Measurements from ENCODE around the gene PRKAG2.

Gene PRKAG2

DNA sequence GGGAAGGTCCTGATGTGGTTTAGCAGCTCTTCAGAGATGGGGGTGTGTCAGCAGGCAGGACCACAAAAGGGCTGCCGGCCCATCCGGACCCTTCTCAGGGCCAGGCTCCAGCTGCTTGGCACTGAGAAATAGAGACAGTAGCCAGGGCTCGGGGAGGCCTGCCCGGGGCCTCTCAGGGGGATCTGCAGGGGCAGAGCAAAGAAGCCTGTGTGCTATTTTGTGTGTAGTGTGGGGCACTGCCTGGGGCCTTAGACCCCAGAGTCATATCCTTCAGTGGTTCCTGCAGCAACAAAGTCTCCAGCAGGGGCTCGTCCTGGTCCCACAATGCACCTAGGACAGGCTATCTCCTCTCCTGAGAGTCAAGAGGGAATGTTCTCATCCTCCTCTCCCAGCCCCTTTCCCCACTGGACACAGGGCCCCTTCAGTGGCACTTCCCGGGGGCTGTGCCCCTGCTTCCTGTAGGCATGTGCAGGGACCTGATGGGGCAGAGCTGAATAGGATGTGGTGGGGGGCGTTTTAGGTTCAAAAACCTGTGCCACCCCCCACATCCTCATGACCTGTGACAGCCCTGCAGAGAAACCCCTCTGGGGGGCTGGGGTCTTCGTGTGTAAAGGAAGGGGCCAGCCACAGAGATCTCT is 197.7 kb downstream of the PRKAG2 start:
- H3K4me3 ChIP-seq (ENCODE audit: extremely low read depth, insufficient read depth, low read length, poor library complexity, severe bottlenecking) = no peak overlapping the region
- no peaks in the 10 kb centered on the region for H3K9me3 ChIP-seq (ENCODE audit: control insufficient read depth, low read length)
- H3K4me1 ChIP-seq (ENCODE audit: control insufficient read depth, insufficient read depth, low read length, poor library complexity, severe bottlenecking) = peaks cover 23% of the 10 kb centered on the region
- H3K27ac ChIP-seq (ENCODE audit: low read depth, low read length, severe bottlenecking) = no peak overlapping the region
- WGBS, 2 experiments (ENCODE audit: insufficient coverage in 2 of 2) = 77 to 91% methylated on average over 6 of the region's 8 CpGs
- no peaks in the 10 kb centered on the region for H3K36me3 ChIP-seq (ENCODE audit: control insufficient read depth, insufficient read depth, low read length)

GRCh38 chr7:151678227-151678604 is 198.7 kb downstream of the PRKAG2 start:
- H3K27ac ChIP-seq (ENCODE audit: low read depth, low read length, severe bottlenecking) = no peak overlapping the region
- 92 to 96% methylated on average over 4 to 5 of the region's 6 CpGs for WGBS, 2 experiments (ENCODE audit: insufficient coverage in 2 of 2)
- no peaks in the 10 kb centered on the region for H3K36me3 ChIP-seq (ENCODE audit: control insufficient read depth, insufficient read depth, low read length)
- H3K4me3 ChIP-seq (ENCODE audit: extremely low read depth, insufficient read depth, low read length, poor library complexity, severe bottlenecking) = no peak overlapping the region
- no peaks in the 10 kb centered on the region for H3K9me3 ChIP-seq (ENCODE audit: control insufficient read depth, low read length)
- peaks cover 20% of the 10 kb centered on the region for H3K4me1 ChIP-seq (ENCODE audit: control insufficient read depth, insufficient read depth, low read length, poor library complexity, severe bottlenecking)

DNA sequence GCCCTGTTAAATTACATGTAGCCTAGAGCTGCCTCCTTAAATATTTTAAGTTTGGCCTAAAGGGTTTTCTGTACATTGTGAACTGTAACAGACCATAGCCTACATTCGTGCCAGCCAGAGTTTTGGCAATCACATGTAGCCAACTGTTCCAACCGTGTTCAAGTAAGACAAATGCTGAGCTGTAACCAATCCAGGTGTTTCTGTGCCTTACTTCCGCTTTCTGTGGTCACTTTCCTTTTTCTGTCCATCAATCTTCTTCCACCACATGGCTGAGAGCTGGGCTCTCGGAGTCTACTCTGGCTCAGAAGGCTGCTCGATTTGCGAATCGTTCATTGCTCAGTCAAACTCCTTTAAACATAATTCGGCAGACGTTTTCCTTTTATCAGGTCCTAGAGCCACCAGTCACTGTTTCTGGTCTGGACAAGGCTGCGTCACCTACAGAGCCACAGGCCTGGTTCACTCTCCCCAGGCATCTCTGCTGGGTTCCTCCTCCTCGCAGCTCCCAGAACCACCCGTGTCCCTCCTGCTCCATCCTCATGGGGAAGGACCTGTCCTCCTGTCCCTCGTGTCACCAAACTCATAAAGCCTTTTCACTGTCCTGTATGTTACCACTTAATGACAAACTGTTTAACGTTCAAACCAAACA is 199.2 kb downstream of the PRKAG2 start:
- WGBS, 2 experiments (ENCODE audit: insufficient coverage in 2 of 2) = 87 to 88% methylated on average over 14 of the region's 14 CpGs
- no peak overlapping the region for H3K27ac ChIP-seq (ENCODE audit: low read depth, low read length, severe bottlenecking)
- H3K9me3 ChIP-seq (ENCODE audit: control insufficient read depth, low read length) = no peaks in the 10 kb centered on the region
- H3K4me3 ChIP-seq (ENCODE audit: extremely low read depth, insufficient read depth, low read length, poor library complexity, severe bottlenecking) = no peak overlapping the region
- H3K4me1 ChIP-seq (ENCODE audit: control insufficient read depth, insufficient read depth, low read length, poor library complexity, severe bottlenecking) = peaks cover 23% of the 10 kb centered on the region
- H3K36me3 ChIP-seq (ENCODE audit: control insufficient read depth, insufficient read depth, low read length) = no peaks in the 10 kb centered on the region

DNA sequence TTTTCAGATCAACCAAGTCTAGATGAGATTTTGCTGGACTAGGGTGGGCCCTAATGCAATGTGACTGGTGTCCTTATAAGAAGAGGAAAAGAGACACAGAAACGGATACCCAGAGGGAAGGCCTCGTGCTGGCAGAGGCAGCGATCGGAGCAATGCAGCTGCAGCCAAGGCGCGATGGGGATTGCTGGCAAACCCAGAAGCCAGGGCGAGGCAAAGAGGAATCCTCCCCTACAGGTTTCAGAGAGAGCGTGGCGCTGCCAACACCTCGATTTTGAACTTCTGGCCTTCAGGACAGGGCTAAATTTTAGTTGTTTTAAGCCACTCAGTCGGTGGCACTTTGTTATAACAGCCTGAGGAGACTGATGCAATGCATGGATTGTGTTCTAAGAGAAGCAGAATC is 200.2 kb downstream of the PRKAG2 start:
- Histone ChIP-seq H3K36me3 (ENCODE audit: control insufficient read depth, insufficient read depth, low read length) (no peaks in the 10 kb centered on the region), H3K4me1 (ENCODE audit: control insufficient read depth, insufficient read depth, low read length, poor library complexity, severe bottlenecking) (peaks cover 27% of the 10 kb centered on the region), H3K4me3 (ENCODE audit: extremely low read depth, insufficient read depth, low read length, poor library complexity, severe bottlenecking) (no peak overlapping the region), H3K27ac (ENCODE audit: low read depth, low read length, severe bottlenecking) (no peak overlapping the region), H3K9me3 (ENCODE audit: control insufficient read depth, low read length) (no peaks in the 10 kb centered on the region)
- WGBS, 2 experiments (ENCODE audit: insufficient coverage in 2 of 2) = 83 to 88% methylated on average over 11 of the region's 11 CpGs

- H3K27ac ChIP-seq (ENCODE audit: low read depth, low read length, severe bottlenecking) = no peak overlapping the region
- H3K4me3 ChIP-seq (ENCODE audit: extremely low read depth, insufficient read depth, low read length, poor library complexity, severe bottlenecking) = no peak overlapping the region
- no peaks in the 10 kb centered on the region for H3K9me3 ChIP-seq (ENCODE audit: control insufficient read depth, low read length)
- H3K36me3 ChIP-seq (ENCODE audit: control insufficient read depth, insufficient read depth, low read length) = no peaks in the 10 kb centered on the region
- H3K4me1 ChIP-seq (ENCODE audit: control insufficient read depth, insufficient read depth, low read length, poor library complexity, severe bottlenecking) = peaks cover 24% of the 10 kb centered on the region
- 95 to 96% methylated on average over 24 to 25 of the region's 26 CpGs for WGBS, 2 experiments (ENCODE audit: insufficient coverage in 2 of 2)
These were observed 201.6 kb downstream of the PRKAG2 start for GRCh38 chr7:151675196-151675920.

- 92 to 94% methylated on average over 6 to 10 of the region's 10 CpGs for WGBS, 2 experiments (ENCODE audit: insufficient coverage in 2 of 2)
- Histone ChIP-seq H3K36me3 (ENCODE audit: control insufficient read depth, insufficient read depth, low read length) (no peaks in the 10 kb centered on the region), H3K4me1 (ENCODE audit: control insufficient read depth, insufficient read depth, low read length, poor library complexity, severe bottlenecking) (peaks cover 17% of the 10 kb centered on the region), H3K9me3 (ENCODE audit: control insufficient read depth, low read length) (no peaks in the 10 kb centered on the region), H3K27ac (ENCODE audit: low read depth, low read length, severe bottlenecking) (no peak overlapping the region), H3K4me3 (ENCODE audit: extremely low read depth, insufficient read depth, low read length, poor library complexity, severe bottlenecking) (no peak overlapping the region)
These were observed 202.6 kb downstream of the PRKAG2 start for GRCh38 chr7:151674161-151674920.

- 64 to 69% methylated on average over 9 of the region's 9 CpGs for WGBS, 2 experiments (ENCODE audit: insufficient coverage in 2 of 2)
- peaks cover 10% of the 10 kb centered on the region for H3K4me1 ChIP-seq (ENCODE audit: control insufficient read depth, insufficient read depth, low read length, poor library complexity, severe bottlenecking)
- H3K36me3 ChIP-seq (ENCODE audit: control insufficient read depth, insufficient read depth, low read length) = no peaks in the 10 kb centered on the region
- H3K9me3 ChIP-seq (ENCODE audit: control insufficient read depth, low read length) = no peaks in the 10 kb centered on the region
- no peak overlapping the region for H3K4me3 ChIP-seq (ENCODE audit: extremely low read depth, insufficient read depth, low read length, poor library complexity, severe bottlenecking)
- H3K27ac ChIP-seq (ENCODE audit: low read depth, low read length, severe bottlenecking) = no peak overlapping the region
These were observed 203.7 kb downstream of the PRKAG2 start for GRCh38 chr7:151673216-151673615.

- Histone ChIP-seq H3K9me3 (ENCODE audit: control insufficient read depth, low read length) (no peaks in the 10 kb centered on the region), H3K4me3 (ENCODE audit: extremely low read depth, insufficient read depth, low read length, poor library complexity, severe bottlenecking) (no peak overlapping the region), H3K36me3 (ENCODE audit: control insufficient read depth, insufficient read depth, low read length) (no peaks in the 10 kb centered on the region), H3K27ac (ENCODE audit: low read depth, low read length, severe bottlenecking) (no peak overlapping the region), H3K4me1 (ENCODE audit: control insufficient read depth, insufficient read depth, low read length, poor library complexity, severe bottlenecking) (peaks cover 10% of the 10 kb centered on the region)
- 87% methylated on average over 5 to 6 of the region's 9 CpGs for WGBS, 2 experiments (ENCODE audit: insufficient coverage in 2 of 2)
These were observed 204.2 kb downstream of the PRKAG2 start for GRCh38 chr7:151672716-151673115.

- peaks cover 10% of the 10 kb centered on the region for H3K4me1 ChIP-seq (ENCODE audit: control insufficient read depth, insufficient read depth, low read length, poor library complexity, severe bottlenecking)
- H3K36me3 ChIP-seq (ENCODE audit: control insufficient read depth, insufficient read depth, low read length) = no peaks in the 10 kb centered on the region
These were observed 205.4 kb downstream of the PRKAG2 start for GRCh38 chr7:151671514-151671913.

GRCh38 chr7:151669762-151670161 is 207.2 kb downstream of the PRKAG2 start:
- no peak overlapping the region for H3K4me3 ChIP-seq (ENCODE audit: extremely low read depth, insufficient read depth, low read length, poor library complexity, severe bottlenecking)
- WGBS, 2 experiments (ENCODE audit: insufficient coverage in 2 of 2) = 82 to 89% methylated on average over 1 to 2 of the region's 2 CpGs
- peaks cover 4% of the 10 kb centered on the region for H3K9me3 ChIP-seq (ENCODE audit: control insufficient read depth, low read length)
- peaks cover 10% of the 10 kb centered on the region for H3K4me1 ChIP-seq (ENCODE audit: control insufficient read depth, insufficient read depth, low read length, poor library complexity, severe bottlenecking)
- no peaks in the 10 kb centered on the region for H3K36me3 ChIP-seq (ENCODE audit: control insufficient read depth, insufficient read depth, low read length)
- H3K27ac ChIP-seq (ENCODE audit: low read depth, low read length, severe bottlenecking) = no peak overlapping the region

More at GRCh38 chr7:151671514-151671913, 205.4 kb downstream of the PRKAG2 start:
- H3K9me3 ChIP-seq (ENCODE audit: control insufficient read depth, low read length) = peaks cover under 1% of the 10 kb centered on the region
- H3K27ac ChIP-seq (ENCODE audit: low read depth, low read length, severe bottlenecking) = no peak overlapping the region
- H3K4me3 ChIP-seq (ENCODE audit: extremely low read depth, insufficient read depth, low read length, poor library complexity, severe bottlenecking) = no peak overlapping the region
- WGBS, 2 experiments (ENCODE audit: insufficient coverage in 2 of 2) = 84 to 100% methylated on average over 1 to 2 of the region's 2 CpGs
